GM11168 (cell line): Measurements from ENCODE around the gene SRSF3.
"Not testable (repeated sequence)": the region's sequence is repeated elsewhere in the genome, so short reads cannot be mapped to it uniquely, and the experiment has no call there.

ENCODE experiments used
- in situ Hi-C: fragments of 300-500 bp; cut with MboI; formaldehyde crosslinking; loops from one replicate; pipeline ENCODE4 v1.12.0; 2022; ENCODE audit warnings: low sequenced_read_pairs; ENCODE audit not compliant: unreplicated experiment

SRSF3 gene

DNA sequence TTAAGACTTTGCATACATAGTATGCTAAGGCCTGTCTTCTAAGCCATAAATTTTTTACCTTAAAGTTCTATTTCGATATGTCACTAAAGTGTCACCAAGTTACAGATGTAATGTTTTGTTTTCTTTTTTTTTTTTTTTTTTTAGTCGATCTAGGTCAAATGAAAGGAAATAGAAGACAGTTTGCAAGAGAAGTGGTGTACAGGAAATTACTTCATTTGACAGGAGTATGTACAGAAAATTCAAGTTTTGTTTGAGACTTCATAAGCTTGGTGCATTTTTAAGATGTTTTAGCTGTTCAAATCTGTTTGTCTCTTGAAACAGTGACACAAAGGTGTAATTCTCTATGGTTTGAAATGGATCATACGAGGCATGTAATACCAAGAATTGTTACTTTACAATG is 7.7 kb downstream of the SRSF3 start:
- in situ Hi-C loops: not testable (repeated sequence)

DNA sequence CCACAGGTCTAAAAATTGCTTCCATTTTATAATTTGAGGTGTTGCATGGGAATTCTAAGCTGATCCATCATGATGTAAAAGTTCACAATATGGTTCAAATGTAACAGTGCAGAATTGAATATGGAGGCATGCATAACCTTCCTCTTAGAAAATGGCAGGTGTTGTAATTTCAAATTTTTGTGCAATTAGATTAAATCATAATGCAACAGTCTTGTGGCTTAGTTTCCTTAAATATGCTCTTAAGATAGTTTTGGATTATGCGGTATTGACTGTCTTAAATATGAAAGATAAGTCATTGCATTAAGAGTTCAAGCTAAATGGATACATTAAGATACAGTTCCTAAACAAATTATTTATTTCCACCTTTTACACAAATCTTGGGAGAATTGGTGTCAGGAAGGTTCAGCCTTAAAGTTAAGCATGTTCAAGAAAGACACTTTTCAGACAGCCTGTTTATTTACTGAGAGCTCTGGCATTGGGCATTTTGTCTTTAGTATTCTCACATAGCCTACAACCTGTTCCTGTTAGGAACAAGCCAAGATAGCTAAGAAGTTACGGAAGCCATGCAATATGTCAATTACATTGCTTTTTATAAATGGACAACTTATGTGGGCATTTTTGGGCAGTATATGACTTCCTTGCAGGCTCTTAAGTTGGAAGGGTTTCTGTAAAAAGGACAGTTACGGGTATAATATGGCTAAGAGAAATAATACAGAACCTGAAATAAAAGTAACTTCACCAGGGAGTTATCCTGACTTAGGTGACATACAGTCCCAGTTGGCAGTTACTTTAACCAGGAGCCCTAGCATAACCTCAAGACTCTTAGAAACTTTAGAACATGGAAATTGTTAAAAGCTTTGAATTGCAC is 9.3 kb downstream of the SRSF3 start:
- in situ Hi-C loops: no loop called here

DNA sequence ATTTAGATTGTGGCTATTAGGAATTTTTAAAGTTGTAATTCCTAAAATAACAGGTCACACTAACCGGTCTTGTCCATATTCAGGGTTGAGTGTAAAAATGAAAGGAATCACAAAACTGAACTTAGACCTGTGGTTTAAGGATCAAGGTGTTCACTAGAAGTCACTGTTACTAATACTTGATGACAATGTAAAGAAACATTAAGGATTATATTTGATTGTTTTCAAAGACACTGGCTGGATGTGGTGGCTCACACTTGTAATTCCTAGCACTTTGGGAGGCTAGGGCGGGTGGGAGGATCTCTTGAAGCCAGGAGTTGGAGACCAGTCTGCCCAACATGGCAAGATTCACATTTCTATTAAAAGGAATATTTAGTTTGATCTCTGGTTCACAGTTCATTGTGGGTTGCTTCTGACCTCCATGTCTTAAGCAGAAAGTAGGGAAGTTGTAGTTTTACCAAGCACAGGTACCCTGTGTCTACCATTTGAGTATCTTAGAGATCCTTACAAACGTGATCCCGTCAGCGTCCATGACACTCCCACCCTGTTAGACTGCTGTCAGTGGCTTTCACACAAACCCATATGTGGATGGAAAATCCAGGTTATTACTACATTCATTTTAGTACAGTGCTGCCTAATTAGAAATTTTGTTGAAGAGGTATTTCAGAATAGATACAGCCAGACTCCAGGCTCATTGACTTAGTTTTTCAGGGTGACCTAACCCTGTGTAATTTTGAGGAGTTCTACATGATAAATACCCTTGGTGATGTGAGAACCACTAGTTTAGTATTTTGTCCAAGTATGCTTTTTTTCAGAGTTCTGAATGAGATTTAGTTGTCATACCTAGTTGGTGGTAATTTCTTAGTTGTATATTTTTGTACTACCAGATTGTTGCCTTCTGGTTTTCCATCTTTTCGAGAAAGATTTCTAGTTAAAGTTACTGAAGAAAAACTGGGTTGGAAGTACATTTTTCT is 10.2 kb downstream of the SRSF3 start:
- in situ Hi-C loops: no loop called here

DNA sequence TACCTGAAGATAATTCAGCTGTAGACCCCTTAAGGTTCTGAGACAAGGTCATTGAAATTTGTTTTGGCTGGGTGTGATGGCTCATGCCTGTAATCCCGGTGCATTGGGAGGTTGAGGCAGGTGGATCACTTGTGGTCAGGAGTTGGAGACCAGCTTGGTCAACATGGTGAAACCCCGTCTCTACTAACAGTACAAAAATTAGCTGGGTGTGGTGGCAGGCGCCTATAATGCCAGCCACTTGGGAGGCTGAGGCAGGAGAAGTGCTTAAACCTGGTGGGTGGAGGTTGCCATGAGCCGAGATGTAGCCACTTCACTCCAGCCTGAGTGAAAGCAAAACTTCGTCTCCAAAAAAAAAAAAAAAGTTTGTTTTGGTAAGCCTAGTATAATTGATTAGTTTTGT is 11.0 kb downstream of the SRSF3 start:
- in situ Hi-C loops: no loop called here

DNA sequence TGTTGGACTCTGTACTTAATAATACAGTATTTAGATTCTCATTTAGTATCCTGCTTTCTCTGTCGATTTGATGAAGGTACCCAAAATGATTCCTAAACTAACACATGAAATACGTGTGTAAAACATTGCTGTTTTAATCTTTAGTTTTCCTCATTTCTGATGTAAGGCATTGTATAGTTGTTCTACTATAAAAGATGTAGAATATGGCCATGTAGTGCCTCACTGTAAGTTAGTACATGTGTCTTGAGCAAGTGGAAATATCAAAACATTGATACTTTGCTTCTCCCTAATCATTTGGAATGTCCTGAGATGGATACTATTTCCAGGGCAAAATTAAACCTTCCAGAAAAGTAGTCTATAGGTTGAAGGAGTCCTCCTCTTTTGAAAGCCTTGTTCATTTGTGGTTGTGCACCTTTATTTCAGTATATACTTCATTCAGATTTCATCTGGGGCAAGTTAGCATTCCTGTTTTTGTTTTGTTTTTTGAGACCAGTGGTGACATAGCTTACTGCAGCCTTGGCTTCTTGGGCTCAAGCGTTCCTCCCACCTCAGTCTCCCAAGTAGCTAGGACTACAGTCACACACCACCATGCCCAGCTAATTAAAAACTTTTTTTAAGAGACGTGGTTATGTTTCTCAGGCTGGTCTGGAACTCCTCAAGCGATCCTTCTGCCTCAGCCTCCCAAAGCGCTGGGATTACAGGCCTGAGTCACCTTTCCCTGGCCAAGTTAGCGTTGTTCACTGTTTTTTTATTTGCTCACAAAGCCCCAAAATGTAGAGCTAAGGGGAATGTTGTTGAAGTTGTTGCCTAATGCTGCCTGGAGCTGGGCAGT is 11.6 kb downstream of the SRSF3 start:
- in situ Hi-C loops: no loop called here

DNA sequence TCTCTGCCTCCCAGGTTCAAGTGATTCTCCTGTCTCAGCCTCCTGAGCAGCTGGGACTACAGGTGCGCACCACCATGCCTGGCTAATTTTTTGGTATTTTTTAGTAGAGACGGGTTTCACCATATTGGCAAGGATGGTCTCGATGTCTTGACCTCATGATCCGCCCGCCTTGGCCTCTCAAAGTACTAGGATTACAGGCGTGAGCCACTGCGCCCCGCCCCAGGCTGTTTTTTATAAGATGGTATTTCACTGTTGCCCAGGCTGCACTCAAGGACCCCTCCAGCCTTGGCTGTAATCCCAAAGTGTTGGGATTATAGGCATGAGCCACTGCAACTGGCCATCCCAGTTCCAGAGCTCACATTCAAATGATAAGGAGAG is 13.1 kb downstream of the SRSF3 start:
- in situ Hi-C loops: not testable (repeated sequence)

DNA sequence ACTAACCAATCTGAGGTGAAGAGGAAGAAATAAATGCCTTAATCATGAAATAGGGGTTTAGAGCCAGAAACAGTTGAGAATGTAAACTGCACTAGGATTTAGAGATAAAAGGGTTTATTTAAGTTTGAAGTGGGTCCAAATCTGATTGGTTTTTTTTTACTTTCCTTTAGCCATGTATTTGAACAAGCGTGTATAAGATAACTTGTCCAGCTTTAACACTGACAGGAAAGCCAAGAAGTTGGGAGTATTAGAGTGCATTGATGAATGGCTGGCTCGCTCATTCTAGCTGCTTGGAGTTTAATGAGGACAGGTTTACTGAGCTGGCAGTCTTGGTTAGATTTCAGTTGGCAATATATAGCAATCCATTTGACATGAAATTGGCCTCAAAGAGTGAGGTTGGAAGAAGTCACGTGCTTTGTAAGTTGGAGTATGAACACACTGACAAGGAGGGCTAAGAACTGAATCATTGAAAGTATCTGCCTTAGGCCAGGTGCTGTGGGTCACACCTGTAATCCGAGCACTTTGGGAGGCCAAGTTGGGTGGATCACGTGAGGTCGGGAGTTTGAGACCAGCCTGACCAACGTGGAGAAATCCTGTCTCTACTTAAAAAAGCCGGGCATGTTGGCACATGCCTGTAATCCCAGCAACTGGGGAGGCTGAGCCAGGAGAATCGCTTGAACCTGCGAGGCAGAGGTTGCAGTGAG is 13.7 kb downstream of the SRSF3 start:
- in situ Hi-C loops: no loop called here

DNA sequence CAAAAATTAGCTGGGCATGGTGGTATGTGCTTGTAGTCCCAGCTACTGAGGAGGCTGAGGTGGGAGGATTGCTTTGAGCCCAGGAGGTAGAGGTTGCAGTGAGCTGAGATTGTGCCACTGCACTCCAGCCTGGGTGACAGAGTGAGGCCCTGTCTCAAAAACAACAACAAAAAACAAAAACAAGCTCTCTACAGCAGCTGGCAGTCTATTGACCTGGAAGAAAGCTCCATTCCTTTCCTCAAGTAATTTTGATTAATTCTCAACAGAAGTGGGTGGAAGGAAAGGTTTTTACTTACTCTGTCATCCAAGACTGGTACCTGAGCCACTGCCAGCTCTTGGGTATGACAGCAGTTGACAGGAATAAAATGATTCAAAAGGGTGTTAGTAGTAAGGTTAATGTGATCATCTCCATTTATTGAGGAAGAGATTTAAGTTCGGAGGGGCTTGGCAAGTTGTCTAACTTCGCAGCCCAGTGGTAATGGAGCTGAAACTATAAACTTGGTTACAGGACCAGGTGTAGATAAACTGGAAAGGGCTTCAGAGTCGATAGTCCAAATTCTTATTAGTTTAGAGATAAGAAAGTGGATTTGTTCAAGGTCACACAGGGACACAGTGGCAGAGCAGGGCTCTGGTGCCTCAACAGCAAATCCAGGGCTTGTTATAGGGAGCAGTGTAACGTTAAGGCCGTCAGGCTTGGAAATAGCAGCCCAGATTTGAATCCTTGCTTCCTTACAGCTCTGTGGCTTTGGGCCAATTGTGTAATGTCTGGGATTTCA is 14.8 kb downstream of the SRSF3 start:
- in situ Hi-C loops: no loop called here

DNA sequence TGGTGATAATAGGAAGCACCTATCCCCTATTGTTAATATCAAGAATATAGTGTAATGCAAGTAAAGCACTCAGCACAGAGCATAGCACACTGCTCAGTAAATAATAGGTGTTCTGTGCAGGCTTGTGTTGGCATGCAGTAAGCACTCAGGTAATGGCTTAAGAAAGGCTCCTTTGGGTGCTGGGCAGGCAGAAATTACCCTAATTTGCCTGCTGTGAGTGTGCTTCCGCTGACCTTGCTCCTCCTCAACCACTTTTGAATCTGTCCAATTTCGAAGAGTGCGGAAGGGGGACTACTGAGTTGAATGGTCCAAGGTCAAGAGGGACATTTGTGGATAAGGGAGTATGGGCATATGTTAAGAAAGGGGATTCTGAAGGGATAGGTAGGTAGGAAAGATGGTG is 15.4 kb downstream of the SRSF3 start:
- in situ Hi-C loops: no loop called here

DNA sequence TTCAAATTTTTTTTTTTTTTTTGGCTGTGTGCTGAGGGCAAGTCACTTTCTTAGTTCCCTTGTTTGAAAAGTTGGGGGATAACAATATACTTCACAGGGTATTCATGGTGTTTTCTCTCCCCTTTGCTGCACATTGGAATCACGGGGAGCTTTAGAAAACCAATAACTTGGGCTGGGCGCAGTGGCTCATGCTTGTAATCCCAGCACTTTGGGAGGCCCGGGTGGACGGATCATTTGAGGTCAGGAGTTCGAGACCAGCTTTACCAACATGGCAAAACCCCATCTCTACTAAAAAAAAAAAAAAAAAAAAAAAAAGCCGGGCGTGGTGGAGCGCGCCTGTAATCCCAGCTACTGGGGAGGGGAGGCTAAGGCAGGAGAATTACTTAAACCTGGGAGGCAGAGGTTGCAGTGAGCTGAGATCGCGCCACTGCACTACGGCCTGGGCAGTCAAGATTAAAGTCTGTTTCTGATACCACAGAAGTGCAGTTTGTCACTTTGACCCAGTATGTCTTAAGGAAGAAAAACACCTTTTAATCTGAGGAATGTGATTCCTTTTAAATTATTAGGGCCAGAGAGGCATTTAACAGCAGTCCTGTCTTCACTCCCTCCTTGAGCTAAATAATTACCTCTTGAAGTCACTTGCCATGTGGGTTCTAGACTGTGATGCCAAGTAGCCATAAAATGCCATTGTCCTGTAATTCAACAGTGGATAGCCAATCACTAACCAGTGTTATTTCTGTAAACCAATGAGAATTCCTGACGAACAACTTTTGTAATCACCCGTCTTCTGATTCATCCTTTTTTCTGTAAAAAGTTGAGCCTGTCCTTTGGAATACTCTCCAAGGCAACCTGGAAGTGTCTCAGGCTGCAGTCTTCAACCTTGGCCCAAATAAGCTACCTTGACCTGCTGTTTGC is 16.1 kb downstream of the SRSF3 start:
- in situ Hi-C loops: no loop called here

DNA sequence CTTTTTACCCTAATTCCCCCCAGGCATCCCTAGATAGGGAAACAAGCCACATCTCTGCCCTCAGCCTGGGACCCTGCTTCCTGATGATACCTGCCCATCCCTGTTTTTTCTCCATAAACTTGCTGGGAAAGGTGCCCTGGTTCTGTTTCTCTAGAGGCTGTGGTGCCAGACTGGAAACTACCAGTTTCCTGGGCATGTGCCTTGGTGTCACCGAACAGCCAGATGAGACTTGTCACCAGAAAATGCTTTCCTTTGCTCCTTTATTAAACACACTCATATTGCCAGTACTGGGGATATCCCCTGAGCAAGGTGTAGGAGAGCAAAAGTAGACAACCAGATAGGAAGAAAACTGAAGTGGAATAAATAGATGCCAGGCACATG is 16.8 kb downstream of the SRSF3 start:
- in situ Hi-C loops: no loop called here

DNA sequence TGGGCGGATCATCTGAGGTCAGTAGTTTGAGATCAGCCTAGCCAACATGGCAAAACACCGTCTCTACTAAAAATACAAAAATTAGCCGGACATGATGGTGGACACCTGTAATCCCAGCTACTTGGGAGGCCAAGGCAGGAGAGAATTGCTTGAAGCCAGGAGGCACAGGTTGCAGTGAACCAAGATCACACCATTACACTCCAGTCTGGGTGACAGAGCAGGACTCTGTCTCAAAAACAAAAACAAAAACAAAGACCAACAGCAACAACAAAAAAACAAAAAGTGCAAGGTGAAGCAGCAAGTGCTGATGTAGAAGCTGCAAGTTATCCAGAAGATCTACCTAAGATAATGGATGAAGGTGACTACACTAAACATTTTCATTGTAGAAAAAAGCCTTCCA is 17.5 kb downstream of the SRSF3 start:
- in situ Hi-C loops: not testable (repeated sequence)

DNA sequence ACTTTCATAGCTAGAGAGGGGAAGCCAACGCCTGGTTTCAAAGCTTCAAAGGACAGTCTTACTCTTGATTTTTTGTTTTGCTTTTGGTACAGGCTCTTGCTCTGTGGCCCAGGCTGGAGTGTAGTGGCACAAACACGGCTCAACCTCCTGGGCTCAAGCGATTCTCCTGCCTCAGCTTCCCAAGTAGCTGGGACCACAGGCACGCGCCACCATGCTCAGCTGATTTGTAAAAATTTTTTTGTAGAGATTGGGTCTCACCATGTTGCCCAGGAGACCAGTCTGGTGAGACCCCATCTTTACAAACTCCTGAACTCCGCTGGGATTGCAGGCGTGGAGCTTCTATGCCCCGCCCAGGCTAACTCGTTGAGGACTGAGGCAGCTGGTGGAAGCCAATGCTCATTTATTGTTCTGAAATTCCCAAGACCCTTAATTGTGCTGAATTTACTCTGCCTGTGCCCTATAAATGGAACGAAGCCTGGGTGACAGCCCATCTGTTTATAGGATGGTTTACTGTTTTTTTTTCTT is 18.0 kb downstream of the SRSF3 start:
- in situ Hi-C loops: no loop called here

DNA sequence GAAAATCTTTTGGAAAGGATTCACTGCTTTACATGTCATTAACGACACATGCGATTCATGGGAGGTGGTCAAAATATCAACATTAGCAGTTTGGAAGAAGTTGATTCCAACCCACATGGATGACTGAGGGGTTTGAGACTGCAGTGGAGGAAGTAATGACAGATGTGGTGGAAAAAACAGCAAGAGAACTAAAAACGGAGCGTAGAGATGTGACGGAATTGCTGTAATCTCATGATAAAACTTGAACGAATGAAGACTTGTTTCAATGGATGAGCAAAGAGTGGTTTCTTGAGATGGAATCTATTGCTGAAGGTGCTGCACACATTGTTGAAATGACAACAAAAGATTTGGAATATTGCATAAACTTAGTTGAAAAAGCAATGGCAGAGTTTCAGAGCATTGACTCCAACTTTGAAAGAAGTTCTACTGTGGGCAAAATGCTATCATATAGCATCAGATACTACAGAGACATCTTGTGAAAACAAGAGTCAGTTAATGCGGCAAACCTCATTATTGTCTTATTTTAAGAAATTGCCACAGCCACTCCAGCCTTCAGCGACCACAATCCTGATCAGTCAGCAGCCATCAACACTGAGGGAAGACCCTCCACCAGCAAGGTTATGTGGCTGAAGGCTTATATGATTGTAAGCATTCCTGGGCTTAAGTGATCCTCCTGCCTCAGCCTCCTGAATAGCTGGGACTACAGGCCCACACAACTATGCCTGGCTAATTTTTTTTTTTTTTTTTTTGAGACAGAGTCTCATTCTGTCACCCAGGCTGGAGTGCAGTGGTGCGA is 19.2 kb downstream of the SRSF3 start:
- in situ Hi-C loops: no loop called here

DNA sequence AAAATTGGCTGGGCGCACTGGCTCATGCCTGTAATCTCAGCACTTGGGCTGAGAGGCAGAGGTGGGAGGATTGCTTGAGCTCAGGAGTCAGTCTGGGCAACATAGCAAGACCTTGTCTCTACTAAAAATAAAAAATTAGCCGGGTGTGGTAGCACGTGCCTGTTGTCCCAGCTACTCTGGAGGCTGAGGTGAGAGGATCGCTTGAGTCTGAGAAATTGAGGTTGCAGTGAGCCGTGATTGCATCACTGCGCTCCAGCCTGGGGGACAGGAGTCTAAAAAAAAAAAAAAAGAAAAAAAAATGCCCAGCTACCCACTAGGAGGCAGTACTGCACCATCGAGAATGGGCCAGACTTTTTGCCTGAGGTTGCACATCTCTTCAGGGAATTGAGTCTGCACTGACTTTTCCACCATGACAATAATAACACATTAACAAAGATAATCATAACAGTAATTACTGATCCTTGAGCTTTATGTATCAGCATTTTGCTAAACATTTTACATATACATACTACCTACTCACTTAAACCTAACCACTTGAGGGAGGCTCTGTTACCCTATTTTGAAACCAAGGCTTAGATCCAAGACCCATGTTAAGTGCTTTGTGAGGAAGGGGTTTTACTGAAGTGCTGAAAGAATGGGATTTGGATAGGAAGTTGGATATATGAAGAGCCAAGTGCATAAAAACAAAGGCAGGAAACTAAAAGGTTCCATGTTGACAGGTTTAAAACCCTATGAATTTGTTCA is 21.0 kb downstream of the SRSF3 start:
- in situ Hi-C loops: no loop called here

DNA sequence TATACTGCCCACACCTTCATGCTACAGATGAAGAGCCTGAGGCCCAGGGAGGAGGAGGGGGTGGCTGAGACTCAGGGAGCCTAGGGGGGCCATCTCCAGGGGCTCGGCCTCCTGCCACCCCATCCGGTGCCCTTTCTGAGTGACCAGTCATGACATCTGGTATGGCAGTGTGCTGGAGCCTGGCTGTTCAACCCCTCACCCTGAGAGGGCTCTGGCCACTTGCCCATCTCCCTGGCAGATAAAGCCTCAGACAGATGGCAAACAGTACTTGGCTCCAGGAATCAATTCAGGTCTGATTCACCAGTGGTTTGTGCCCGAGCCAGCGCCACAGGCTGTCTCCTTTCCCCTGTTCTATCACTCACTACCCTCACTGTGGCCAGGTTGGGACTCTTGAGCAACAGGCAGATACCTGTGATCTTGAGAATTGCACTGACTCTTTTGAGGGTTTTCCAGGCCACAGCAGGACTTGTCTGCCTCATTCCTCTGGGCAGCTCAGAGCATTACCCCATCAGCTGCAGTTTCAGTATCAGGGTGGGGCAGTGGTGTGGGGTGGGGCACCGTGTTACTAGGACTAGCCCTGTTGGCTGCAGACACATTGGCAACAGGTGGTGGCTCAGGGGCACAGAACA is 22.8 kb downstream of the SRSF3 start:
- in situ Hi-C loops: no loop called here
